HG02588 (cell line): ENCODE data around the gene PCF11.
"Not testable (repeated sequence)": the region's sequence is repeated elsewhere in the genome, so short reads cannot be mapped to it uniquely, and the experiment has no call there.

ENCODE experiments used
- ATAC-seq: cut with Tn5 transposase; IDR thresholded peaks from one replicate; pipeline ENCODE4 v1.9.1; 2021; ENCODE audit warnings: mild to moderate bottlenecking, moderate library complexity; ENCODE audit not compliant: unreplicated experiment

PCF11 gene

GRCh38 chr11:83156996-83157593 lies at the start of gene PCF11:
Gene PCF11 (plus strand): TSS chr11:83157131. CDS start chr11:83157440, 309 bp downstream.
- peak; percentile 3 for ATAC-seq

- ATAC-seq = no peak
Observed at GRCh38 chr11:83112886-83113285, 44.0 kb upstream of the PCF11 start.

DNA sequence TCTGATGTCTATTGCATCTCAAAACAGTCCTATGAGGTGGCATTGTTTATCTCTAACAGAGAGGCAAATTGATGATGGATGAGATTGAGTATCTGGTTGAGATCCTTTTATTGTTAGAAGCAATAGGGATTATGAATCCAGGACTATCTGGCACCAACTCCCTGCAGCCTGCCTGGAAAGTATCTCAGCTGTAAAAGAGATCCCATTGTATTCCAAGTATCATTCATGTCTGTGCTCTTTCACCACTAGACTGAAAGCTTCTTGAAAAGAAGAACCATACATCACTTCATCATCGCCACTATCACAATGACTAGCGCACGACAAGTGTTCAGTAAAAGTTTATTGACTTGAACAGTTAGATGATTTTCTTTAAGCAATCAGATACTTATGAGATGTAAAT lies 41.9 kb upstream of the PCF11 start:
- no peak for ATAC-seq

GRCh38 chr11:83115551-83115950 lies 41.4 kb upstream of the PCF11 start:
- no peak for ATAC-seq

GRCh38 chr11:83116015-83116641 lies 40.8 kb upstream of the PCF11 start:
- ATAC-seq = no peak

DNA sequence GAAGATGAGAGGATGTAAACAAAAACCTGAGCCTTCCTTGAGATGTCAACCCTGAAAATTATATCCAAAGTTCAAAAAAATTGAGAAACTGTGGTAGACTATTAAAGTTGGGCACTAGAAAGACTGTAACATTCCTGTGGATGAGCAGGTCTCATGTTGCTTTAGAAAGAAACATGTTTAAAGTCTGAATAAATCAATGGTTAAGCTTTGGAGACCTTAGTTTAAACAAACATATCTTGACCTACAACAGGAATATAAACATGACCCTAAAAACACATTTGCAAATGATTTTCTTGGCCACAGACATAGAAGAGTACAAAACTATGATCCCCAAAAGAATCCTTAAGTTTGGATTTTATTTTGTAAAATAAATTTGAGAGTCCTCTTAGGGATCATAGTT lies 38.1 kb upstream of the PCF11 start:
- no peak for ATAC-seq

DNA sequence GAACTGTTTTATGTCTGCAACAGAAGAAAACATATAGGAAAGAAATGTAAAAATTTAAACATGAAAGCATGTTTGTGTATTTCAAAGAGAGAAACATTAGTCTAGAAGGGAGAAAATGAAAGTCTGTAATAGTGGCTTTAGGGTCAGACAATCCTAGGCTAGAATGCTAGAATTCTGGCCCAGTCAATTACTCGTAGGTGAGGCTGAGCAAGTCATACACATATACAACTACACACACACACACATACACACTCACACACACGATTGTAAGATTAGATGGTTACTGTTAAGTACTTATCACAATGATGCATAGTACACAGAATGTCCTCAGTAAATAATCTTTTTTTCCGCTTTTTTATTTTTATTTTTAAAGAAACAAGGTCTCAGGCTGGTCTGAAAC lies 37.7 kb upstream of the PCF11 start:
- no peak for ATAC-seq

- ATAC-seq = no peak
Observed at GRCh38 chr11:83120327-83120726, 36.6 kb upstream of the PCF11 start.

- no peak for ATAC-seq
Observed at GRCh38 chr11:83122050-83122449, 34.9 kb upstream of the PCF11 start.

DNA sequence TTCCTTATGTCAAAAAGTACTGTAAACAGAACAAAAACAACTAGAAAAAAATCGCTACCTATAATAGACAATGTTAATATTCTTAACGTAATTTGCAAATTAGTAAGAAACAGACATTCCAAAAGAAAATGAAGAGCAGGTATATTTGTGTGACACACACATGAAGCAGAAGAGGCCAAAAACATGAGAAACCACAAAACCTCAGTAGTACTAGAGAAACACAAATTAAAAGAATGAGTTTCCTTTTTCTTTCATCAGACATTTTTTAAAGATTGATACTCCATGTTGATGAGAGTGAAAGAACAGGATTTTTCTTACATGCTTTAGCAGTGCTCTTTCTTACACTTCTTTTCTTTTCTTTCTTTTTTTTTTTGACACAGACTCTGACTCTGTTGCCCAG lies 34.2 kb upstream of the PCF11 start:
- no peak for ATAC-seq

GRCh38 chr11:83124636-83125424 lies 32.1 kb upstream of the PCF11 start:
- no peak for ATAC-seq

DNA sequence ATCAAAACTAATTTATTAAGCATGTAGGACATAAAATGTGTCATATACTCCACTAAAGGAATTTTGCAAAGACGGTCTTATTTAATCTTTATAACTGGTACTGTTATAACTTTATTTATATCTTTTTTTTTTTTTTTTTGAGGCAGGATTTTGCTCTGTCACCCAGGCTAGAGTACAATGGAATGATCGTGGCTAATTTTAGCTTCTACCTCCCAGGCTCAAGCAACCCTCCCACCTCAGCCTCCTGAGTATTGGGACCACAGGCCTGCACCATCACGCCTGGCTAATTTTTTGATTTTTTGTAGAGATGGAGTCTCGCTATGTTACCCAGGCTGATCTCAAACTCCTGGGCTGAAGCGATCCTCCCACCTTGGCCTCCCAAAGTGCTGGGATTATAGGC lies 31.4 kb upstream of the PCF11 start:
- ATAC-seq = no peak

DNA sequence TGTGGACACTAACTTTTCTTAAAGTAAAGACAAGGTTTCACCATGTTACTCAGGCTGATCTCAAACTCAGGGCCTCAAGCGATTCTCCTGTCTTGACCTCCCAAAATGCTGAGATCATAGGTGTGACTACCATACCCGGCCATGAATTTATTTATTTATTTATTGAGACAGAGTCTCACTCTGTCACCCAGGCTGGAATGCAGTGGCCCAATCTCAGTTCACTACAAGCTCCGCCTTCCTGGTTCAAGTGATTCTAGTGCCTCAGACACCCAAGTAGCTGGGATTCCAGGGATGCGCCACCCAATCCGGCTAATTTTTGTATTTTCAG lies 29.7 kb upstream of the PCF11 start:
- no peak for ATAC-seq

- no peak for ATAC-seq
Observed at GRCh38 chr11:83132191-83132590, 24.7 kb upstream of the PCF11 start.

- ATAC-seq = not testable (repeated sequence)
Observed at GRCh38 chr11:83133266-83133665, 23.7 kb upstream of the PCF11 start.

DNA sequence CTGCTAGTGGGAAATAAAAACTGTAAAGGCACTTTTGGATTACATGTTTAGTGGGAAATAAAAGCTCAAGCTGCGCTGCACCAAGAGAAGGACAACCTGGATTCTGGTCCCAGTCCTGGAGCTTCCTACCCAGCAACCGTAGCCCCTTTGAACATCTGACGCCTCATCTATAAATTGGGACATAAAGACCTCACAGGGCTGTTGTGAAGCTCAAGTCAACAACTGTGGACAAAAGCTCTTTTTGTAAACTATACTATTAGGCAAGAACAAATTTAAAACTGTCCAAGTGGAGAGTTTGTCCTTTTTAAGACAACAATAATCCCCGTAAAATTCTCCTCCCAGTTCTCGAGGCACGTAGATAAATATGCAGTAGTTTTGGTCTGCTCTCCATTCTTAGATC lies 17.6 kb upstream of the PCF11 start:
- ATAC-seq = no peak

GRCh38 chr11:83140691-83141455 lies 16.1 kb upstream of the PCF11 start:
- ATAC-seq = peak; percentile 96

- ATAC-seq = no peak
Observed at GRCh38 chr11:83147895-83148294, 9.0 kb upstream of the PCF11 start.

- no peak for ATAC-seq
Observed at GRCh38 chr11:83150450-83150849, 6.5 kb upstream of the PCF11 start.

DNA sequence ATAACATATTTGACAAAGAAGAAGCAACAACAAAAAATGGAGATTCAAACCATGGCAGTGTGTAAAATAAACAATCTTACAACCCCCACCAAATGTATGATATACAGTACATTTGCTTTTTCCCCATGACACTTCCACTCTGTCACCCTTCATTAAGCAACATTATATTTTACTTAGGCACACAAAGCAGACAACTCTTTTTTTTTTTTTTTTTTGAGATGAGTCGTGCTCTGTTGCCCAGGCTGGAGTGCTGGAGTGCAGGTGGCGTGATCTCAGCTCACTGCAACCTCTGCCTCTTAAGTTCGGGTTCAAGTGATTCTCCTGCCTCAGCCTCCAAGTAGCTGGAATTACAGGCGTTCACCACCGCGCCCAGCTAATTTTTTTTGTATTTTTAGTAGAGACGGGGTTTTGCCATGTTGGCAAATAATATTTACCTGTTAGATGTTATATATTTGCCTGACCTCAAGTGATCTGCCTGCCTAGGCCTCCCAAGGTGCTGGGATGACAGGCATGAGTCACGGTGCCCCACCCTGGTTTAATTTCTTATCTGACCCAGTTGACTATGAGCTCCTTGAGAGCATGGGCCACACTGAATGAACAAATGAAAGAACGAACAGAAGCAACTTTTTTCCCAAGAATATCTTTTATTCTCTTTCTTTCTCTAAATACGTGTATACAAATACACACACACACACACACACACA lies 5.5 kb upstream of the PCF11 start:
- ATAC-seq = no peak

GRCh38 chr11:83152264-83152663 lies 4.7 kb upstream of the PCF11 start:
- ATAC-seq = no peak
